Measurements from ENCODE around the gene BHLHE23.

BHLHE23 gene

GRCh38 chr20:62980970-62981369 is 25.8 kb downstream of the BHLHE23 start:
- TF ChIP-seq USF1 (IDR thresholded peaks at IDR 0.05) (no peak), TEAD4 (IDR thresholded peaks at IDR 0.05) (no peak), EGR1 (IDR thresholded peaks at IDR 0.05) (no peak), TAF1 (IDR thresholded peaks at IDR 0.05; ENCODE audit: low read depth) (no peak), NFIC (IDR thresholded peaks at IDR 0.05) (no peak), REST (IDR thresholded peaks at IDR 0.05; ENCODE audit: low read depth) (no peak), RAD21 (IDR thresholded peaks at IDR 0.05; ENCODE audit: low read depth) (no peak), CREB1 (IDR thresholded peaks at IDR 0.05; ENCODE audit: low read depth) (no peak)

- TF ChIP-seq CREB1 (IDR thresholded peaks at IDR 0.05; ENCODE audit: low read depth): no peak
- no peak for TF ChIP-seq YY1 (IDR thresholded peaks at IDR 0.05; ENCODE audit: low read depth)
- no peak for TF ChIP-seq CEBPB (IDR thresholded peaks at IDR 0.05)
- TF ChIP-seq TCF12 (IDR thresholded peaks at IDR 0.05; ENCODE audit: low read depth): no peak
- TF ChIP-seq USF1 (IDR thresholded peaks at IDR 0.05): no peak
- no peak for TF ChIP-seq FOXM1 (IDR thresholded peaks at IDR 0.05; ENCODE audit: borderline replicate concordance, low read depth)
- TF ChIP-seq RAD21 (IDR thresholded peaks at IDR 0.05; ENCODE audit: low read depth): no peak
- TF ChIP-seq ZBTB7A (IDR thresholded peaks at IDR 0.05; ENCODE audit: low read depth): no peak
- no peak for TF ChIP-seq NFIC (IDR thresholded peaks at IDR 0.05)
Measured at GRCh38 chr20:62980380-62980960, 26.3 kb downstream of the BHLHE23 start.

GRCh38 chr20:62979876-62980373 is 26.8 kb downstream of the BHLHE23 start:
- TF ChIP-seq MAX (IDR thresholded peaks at IDR 0.05) (no peak), RAD21 (IDR thresholded peaks at IDR 0.05; ENCODE audit: low read depth) (no peak), TEAD4 (IDR thresholded peaks at IDR 0.05) (no peak), TAF1 (IDR thresholded peaks at IDR 0.05; ENCODE audit: low read depth) (no peak), EGR1 (IDR thresholded peaks at IDR 0.05) (no peak), FOXM1 (IDR thresholded peaks at IDR 0.05; ENCODE audit: borderline replicate concordance, low read depth) (no peak), EP300 (IDR thresholded peaks at IDR 0.05; ENCODE audit: borderline replicate concordance) (no peak), REST (IDR thresholded peaks at IDR 0.05; ENCODE audit: low read depth) (no peak), YY1 (IDR thresholded peaks at IDR 0.05; ENCODE audit: low read depth) (no peak), NFIC (IDR thresholded peaks at IDR 0.05) (no peak), CEBPB (IDR thresholded peaks at IDR 0.05) (no peak), ZBTB7A (IDR thresholded peaks at IDR 0.05; ENCODE audit: low read depth) (no peak), TCF12 (IDR thresholded peaks at IDR 0.05; ENCODE audit: low read depth) (no peak), USF1 (IDR thresholded peaks at IDR 0.05) (no peak), CREB1 (IDR thresholded peaks at IDR 0.05; ENCODE audit: low read depth) (no peak)

GRCh38 chr20:62979310-62979709 is 27.5 kb downstream of the BHLHE23 start:
- TF ChIP-seq EP300 (IDR thresholded peaks at IDR 0.05; ENCODE audit: borderline replicate concordance) (no peak), CREB1 (IDR thresholded peaks at IDR 0.05; ENCODE audit: low read depth) (no peak), RAD21 (IDR thresholded peaks at IDR 0.05; ENCODE audit: low read depth) (no peak), MAX (IDR thresholded peaks at IDR 0.05) (no peak), USF1 (IDR thresholded peaks at IDR 0.05) (no peak), TEAD4 (IDR thresholded peaks at IDR 0.05) (no peak), TCF12 (IDR thresholded peaks at IDR 0.05; ENCODE audit: low read depth) (no peak), CEBPB (IDR thresholded peaks at IDR 0.05) (no peak), TAF1 (IDR thresholded peaks at IDR 0.05; ENCODE audit: low read depth) (no peak), ZBTB7A (IDR thresholded peaks at IDR 0.05; ENCODE audit: low read depth) (no peak), NFIC (IDR thresholded peaks at IDR 0.05) (no peak), EGR1 (IDR thresholded peaks at IDR 0.05) (no peak), FOXM1 (IDR thresholded peaks at IDR 0.05; ENCODE audit: borderline replicate concordance, low read depth) (no peak), YY1 (IDR thresholded peaks at IDR 0.05; ENCODE audit: low read depth) (no peak), REST (IDR thresholded peaks at IDR 0.05; ENCODE audit: low read depth) (no peak)
